ENCODE measurements around the gene MAGEA2B. TPM values are rescaled to one million over a fixed set of nuclear protein-coding genes. Genes with fewer than 3 reads are reported as not detected.
"Not testable (repeated sequence)": the region's sequence is repeated elsewhere in the genome, so short reads cannot be mapped to it uniquely, and the experiment has no call there.

Gene MAGEA2B
- total RNA-seq, 2 experiments from 2014 or later: not detected

- CTCF ChIA-PET: no interaction called here
- H3K27ac Mint-ChIP-seq: no peak overlapping the region
- H3K27me3 Mint-ChIP-seq: no peaks in the 10 kb centered on the region
- H3K4me3 Mint-ChIP-seq: no peak overlapping the region
- H3K36me3 Mint-ChIP-seq (ENCODE audit: low read depth): no peaks in the 10 kb centered on the region
- H3K4me1 Mint-ChIP-seq: no peaks in the 10 kb centered on the region
- no peaks in the 10 kb centered on the region for H3K9me3 Mint-ChIP-seq
- POLR2A ChIA-PET: no interaction called here
- no peak for DNase-seq
These were observed 20.7 kb downstream of the MAGEA2B start for GRCh38 chrX:152735101-152735500.

- H3K9me3 Mint-ChIP-seq: no peaks in the 10 kb centered on the region
- H3K4me3 Mint-ChIP-seq: no peak overlapping the region
- H3K36me3 Mint-ChIP-seq (ENCODE audit: low read depth): no peaks in the 10 kb centered on the region
- H3K4me1 Mint-ChIP-seq: no peaks in the 10 kb centered on the region
- no peaks in the 10 kb centered on the region for H3K27me3 Mint-ChIP-seq
- ChIA-PET CTCF (no interaction called here), POLR2A (no interaction called here)
- no peak for DNase-seq
- H3K27ac Mint-ChIP-seq: no peak overlapping the region
These were observed 21.6 kb downstream of the MAGEA2B start for GRCh38 chrX:152735860-152736511.

DNA sequence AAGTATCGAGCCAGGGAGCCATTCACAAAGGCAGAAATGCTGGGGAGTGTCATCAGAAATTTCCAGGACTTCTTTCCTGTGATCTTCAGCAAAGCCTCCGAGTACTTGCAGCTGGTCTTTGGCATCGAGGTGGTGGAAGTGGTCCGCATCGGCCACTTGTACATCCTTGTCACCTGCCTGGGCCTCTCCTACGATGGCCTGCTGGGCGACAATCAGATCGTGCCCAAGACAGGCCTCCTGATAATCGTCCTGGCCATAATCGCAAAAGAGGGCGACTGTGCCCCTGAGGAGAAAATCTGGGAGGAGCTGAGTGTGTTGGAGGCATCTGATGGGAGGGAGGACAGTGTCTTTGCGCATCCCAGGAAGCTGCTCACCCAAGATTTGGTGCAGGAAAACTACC, 22.1 kb downstream of the MAGEA2B start:
- POLR2A ChIA-PET; H3K27ac Mint-ChIP-seq; H3K9me3 Mint-ChIP-seq; H3K36me3 Mint-ChIP-seq (ENCODE audit: low read depth); H3K27me3 Mint-ChIP-seq; H3K4me3 Mint-ChIP-seq; CTCF ChIA-PET; H3K4me1 Mint-ChIP-seq; DNase-seq: not testable (repeated sequence)

GRCh38 chrX:152738560-152738959, 24.1 kb downstream of the MAGEA2B start:
- ChIA-PET POLR2A (no interaction called here), CTCF (no interaction called here)
- H3K9me3 Mint-ChIP-seq: no peaks in the 10 kb centered on the region
- no peak overlapping the region for H3K4me3 Mint-ChIP-seq
- H3K36me3 Mint-ChIP-seq (ENCODE audit: low read depth): no peaks in the 10 kb centered on the region
- H3K27ac Mint-ChIP-seq: no peak overlapping the region
- H3K4me1 Mint-ChIP-seq: no peaks in the 10 kb centered on the region
- no peaks in the 10 kb centered on the region for H3K27me3 Mint-ChIP-seq
- DNase-seq: no peak

DNA sequence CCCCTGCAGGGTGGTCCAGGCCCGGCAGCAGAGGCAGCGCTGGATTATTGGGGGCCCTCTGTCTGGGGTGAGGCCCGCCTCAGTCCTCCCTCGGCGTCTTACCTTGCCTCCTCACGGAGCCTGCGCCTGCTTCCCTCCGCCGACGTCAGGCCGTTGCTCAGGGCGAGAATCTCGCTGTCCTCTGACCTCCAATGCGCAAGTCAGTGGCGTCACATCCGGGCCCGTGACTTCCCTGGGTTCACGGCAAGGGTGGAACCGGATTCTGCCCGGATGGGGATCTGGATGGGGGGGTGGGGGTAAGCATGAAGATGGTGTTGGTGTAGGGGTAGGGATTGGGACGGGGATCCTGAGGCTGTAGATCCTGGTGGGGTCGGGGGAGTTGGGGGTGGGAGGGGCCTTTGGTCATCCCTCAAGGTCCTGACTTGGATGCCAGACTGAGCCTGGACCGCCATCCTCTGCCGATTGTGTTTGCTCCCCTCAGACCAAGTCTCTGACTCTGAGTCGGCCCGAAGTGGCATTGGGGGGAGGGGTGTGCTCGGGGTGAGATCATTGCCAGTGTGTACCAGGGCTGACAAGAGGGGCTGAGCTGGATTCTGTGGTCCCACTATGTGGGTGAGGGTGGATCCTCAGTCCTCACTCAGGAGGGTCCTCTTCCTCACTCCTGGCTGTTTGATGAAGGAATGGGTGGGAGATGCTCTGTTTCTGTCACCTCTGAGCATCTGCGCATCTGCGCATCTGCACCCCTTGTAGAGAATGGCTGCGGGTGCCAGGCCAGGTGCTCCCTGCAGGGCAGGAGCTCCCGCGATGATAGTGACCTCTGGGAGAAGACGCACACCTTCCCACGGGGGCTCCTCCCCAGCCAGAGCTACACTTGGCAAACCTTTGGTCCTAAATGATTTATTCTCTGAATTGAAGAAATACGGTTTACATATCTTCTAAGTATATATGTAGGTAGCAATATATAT, 39.5 kb downstream of the MAGEA2B start, which contains the start of gene MAGEA2:
Gene MAGEA2, minus strand, starts transcription at position 157 of the 965 bp plus-strand sequence. CDS start 2,479 bp downstream, outside the sequence.
- H3K36me3 Mint-ChIP-seq (ENCODE audit: low read depth); H3K9me3 Mint-ChIP-seq; H3K4me1 Mint-ChIP-seq; H3K27me3 Mint-ChIP-seq; H3K27ac Mint-ChIP-seq; H3K4me3 Mint-ChIP-seq; DNase-seq; CTCF ChIA-PET; POLR2A ChIA-PET: not testable (repeated sequence)

- DNase-seq; H3K36me3 Mint-ChIP-seq (ENCODE audit: low read depth); H3K4me1 Mint-ChIP-seq; H3K27me3 Mint-ChIP-seq; H3K27ac Mint-ChIP-seq; CTCF ChIA-PET; H3K9me3 Mint-ChIP-seq; H3K4me3 Mint-ChIP-seq; POLR2A ChIA-PET: not testable (repeated sequence)
These were observed 40.4 kb downstream of the MAGEA2B start for GRCh38 chrX:152754871-152755270.

DNA sequence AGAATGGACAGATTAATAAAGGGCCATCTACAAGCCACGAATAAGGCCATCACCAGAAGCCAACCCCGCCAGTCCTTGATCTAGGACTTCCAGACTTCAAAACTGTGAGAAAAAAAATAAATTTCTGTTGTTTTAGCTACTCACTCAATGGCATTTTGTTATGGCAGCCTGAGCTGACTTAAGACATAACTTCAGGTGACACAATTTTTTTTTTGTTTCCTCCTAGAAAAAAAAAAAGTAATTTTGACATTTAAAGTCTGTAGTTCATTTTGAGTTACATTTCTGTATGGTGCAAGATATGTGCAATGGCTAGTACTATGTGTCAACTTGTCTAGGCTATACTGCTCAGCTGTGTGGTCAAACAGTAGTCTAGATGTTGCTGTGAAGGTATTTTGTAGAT, 44.5 kb downstream of the MAGEA2B start, which contains the start of gene CSAG3:
Gene CSAG3, plus strand, starts transcription at position 301 of the 400 bp plus-strand sequence.
- H3K36me3 Mint-ChIP-seq (ENCODE audit: low read depth); H3K4me3 Mint-ChIP-seq; POLR2A ChIA-PET; DNase-seq; H3K27ac Mint-ChIP-seq; H3K9me3 Mint-ChIP-seq; H3K4me1 Mint-ChIP-seq; H3K27me3 Mint-ChIP-seq; CTCF ChIA-PET: not testable (repeated sequence)

DNA sequence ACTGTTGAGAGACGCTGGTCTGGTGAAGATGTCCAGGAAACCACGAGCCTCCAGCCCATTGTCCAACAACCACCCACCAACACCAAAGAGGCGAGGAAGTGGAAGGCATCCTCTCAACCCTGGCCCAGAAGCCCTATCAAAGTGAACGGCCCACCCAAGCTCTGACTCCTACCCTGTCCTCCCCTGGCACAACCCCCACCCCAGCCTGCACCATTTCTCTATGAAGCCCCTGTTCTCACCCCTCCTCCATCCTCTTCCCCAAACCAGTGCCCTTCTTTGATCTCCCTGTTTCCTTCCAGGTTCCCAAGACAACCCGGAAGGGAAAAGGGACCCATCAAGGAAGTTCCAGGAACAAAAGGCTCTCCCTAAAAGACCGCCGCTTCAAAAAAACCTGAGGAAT, 45.1 kb downstream of the MAGEA2B start:
- H3K4me1 Mint-ChIP-seq, POLR2A ChIA-PET: not testable (repeated sequence)

GRCh38 chrX:152761582-152761981, 47.2 kb downstream of the MAGEA2B start:
- H3K27me3 Mint-ChIP-seq, POLR2A ChIA-PET, H3K27ac Mint-ChIP-seq: not testable (repeated sequence)

More for the DNA sequence above, 45.1 kb downstream of the MAGEA2B start:
- DNase-seq; H3K4me3 Mint-ChIP-seq; H3K27me3 Mint-ChIP-seq; H3K9me3 Mint-ChIP-seq; CTCF ChIA-PET; H3K36me3 Mint-ChIP-seq (ENCODE audit: low read depth); H3K27ac Mint-ChIP-seq: not testable (repeated sequence)

GRCh38 chrX:152766562-152766961, 52.1 kb downstream of the MAGEA2B start:
- H3K36me3 Mint-ChIP-seq (ENCODE audit: low read depth); POLR2A ChIA-PET; H3K27me3 Mint-ChIP-seq; H3K27ac Mint-ChIP-seq; DNase-seq; H3K4me1 Mint-ChIP-seq; H3K9me3 Mint-ChIP-seq; CTCF ChIA-PET; H3K4me3 Mint-ChIP-seq: not testable (repeated sequence)

More at GRCh38 chrX:152761582-152761981, 47.2 kb downstream of the MAGEA2B start:
- H3K4me3 Mint-ChIP-seq; H3K4me1 Mint-ChIP-seq; H3K36me3 Mint-ChIP-seq (ENCODE audit: low read depth); CTCF ChIA-PET; DNase-seq; H3K9me3 Mint-ChIP-seq: not testable (repeated sequence)

Other genes with a start within 250 kb of the MAGEA2B start
- gene GABRQ, start 76.7 kb upstream of the MAGEA2B start, total RNA-seq: not detected
- gene MAGEA3, start 15.8 kb upstream of the MAGEA2B start, total RNA-seq: not detected
- 1 to 10 TPM; 1.3 TPM for gene CSAG2, start 5.4 kb upstream of the MAGEA2B start, total RNA-seq
- gene CSAG1, start 19.1 kb downstream of the MAGEA2B start, total RNA-seq: not detected
- gene MAGEA12, start 19.1 kb downstream of the MAGEA2B start, total RNA-seq: not detected
- gene MAGEA2, start 39.2 kb downstream of the MAGEA2B start, total RNA-seq: not detected
- under 1 TPM in 1 of 2 experiments, not detected in 1; 0.63 TPM for gene CSAG3, start 44.6 kb downstream of the MAGEA2B start, total RNA-seq
- gene MAGEA6, start 55.1 kb downstream of the MAGEA2B start, total RNA-seq: not detected
- gene CETN2, start 116.1 kb downstream of the MAGEA2B start, total RNA-seq: 1 to 10 TPM; 7.7 TPM
- gene NSDHL, start 116.4 kb downstream of the MAGEA2B start, total RNA-seq: 10 to 100 TPM; 17.0 to 18.6 TPM
- under 1 TPM; 0.75 to 0.88 TPM for gene ZNF185, start 183.4 kb downstream of the MAGEA2B start, total RNA-seq